Ovary (tissue), 3 donors: ENCODE data around the gene TLDC2.

Source experiments
- CTCF ChIP-seq, 3 donors: fragments of 450-650 bp in 2 of 3; fragments of 200-600 bp in 1 of 3; IDR thresholded peaks; one replicate each; pipeline versions ENCODE4 v1.5.1 to v1.8.0; 2016 to 2022; ENCODE audit warnings: antibody characterized with exemption in 3 of 3, mild to moderate bottlenecking in 1 of 3
- EP300 ChIP-seq: sonication (generic); formaldehyde crosslinking; IDR thresholded peaks from one replicate; pipeline ENCODE4 v1.6.1; 2017; ENCODE audit warnings: antibody characterized with exemption
- donor health status: DM: no; HTN: no; CAD: no.

- TF ChIP-seq CTCF (IDR thresholded peaks at IDR 0.05): no peak
- TF ChIP-seq EP300: no peak
Observed at GRCh38 chr20:36872852-36873251, 3.1 kb upstream of the TLDC2 start.
